Small intestine (tissue), 7 donors: Measurements from ENCODE around the gene ZNF579. TPM values are rescaled to one million over a fixed set of nuclear protein-coding genes. Genes with fewer than 3 reads are reported as not detected.

Source experiments
- DNase-seq, 2 donors: peaks; one replicate each; pipeline versions ENCODE4 v3.0.0 to v3.0.0-alpha.2; 2013
- FAIRE-seq: peaks from 2 replicates; lab custom pipeline; 2012; peaks lifted over from hg19 to GRCh38; lab: Jason Lieb, UNC
- H3K27ac ChIP-seq, 3 donors: one replicate each; pipeline ENCODE4 v1.5.1; 2013; ENCODE audit warnings: low read length in 2 of 3, mild to moderate bottlenecking in 2 of 3, control low read depth in 1 of 3, inconsistent platforms in 1 of 3, low read depth in 1 of 3, moderate library complexity in 1 of 3
- H3K27me3 ChIP-seq, 3 donors: one replicate each; pipeline ENCODE4 v1.6.1; 2013; ENCODE audit warnings: low read length in 3 of 3, inconsistent platforms in 1 of 3; ENCODE audit not compliant: control insufficient read depth in 3 of 3, insufficient read depth in 3 of 3
- H3K36me3 ChIP-seq, 3 donors: one replicate each; pipeline ENCODE4 v1.6.1; 2013; ENCODE audit warnings: low read length in 3 of 3, inconsistent platforms in 1 of 3, low read depth in 1 of 3, mild to moderate bottlenecking in 1 of 3, moderate library complexity in 1 of 3; ENCODE audit not compliant: control insufficient read depth in 3 of 3, insufficient read depth in 2 of 3
- H3K4me1 ChIP-seq, 3 donors: one replicate each; pipeline ENCODE4 v1.6.1; 2013; ENCODE audit warnings: low read length in 2 of 3, inconsistent platforms in 1 of 3, low read depth in 1 of 3, mild to moderate bottlenecking in 1 of 3, moderate library complexity in 1 of 3; ENCODE audit not compliant: control insufficient read depth in 3 of 3, insufficient read depth in 2 of 3
- H3K4me3 ChIP-seq, 3 donors: one replicate each; pipeline ENCODE4 v1.5.1; 2013; ENCODE audit warnings: low read length in 3 of 3, control low read depth in 1 of 3, inconsistent platforms in 1 of 3, low read depth in 1 of 3, mild to moderate bottlenecking in 1 of 3, moderate library complexity in 1 of 3
- H3K9me3 ChIP-seq, 2 donors: one replicate each; pipeline ENCODE4 v1.6.1; 2013; ENCODE audit warnings: low read depth in 1 of 2, low read length in 1 of 2; ENCODE audit not compliant: control insufficient read depth in 2 of 2, insufficient read depth in 1 of 2
- WGBS, 3 donors: extraction: QIAGEN DNeasy Blood & Tissue Kit; methylation state at CpG; one replicate each; pipeline ENCODE4 v1.1.7; 2013; 5-methylcytosine and 5-hydroxymethylcytosine counted together
- polyA plus RNA-seq, 4 donors: library from polyadenylated mRNA; stranded (reverse) in 3 of 4; unstranded in 1 of 4; fragments of 200-250 nt in 3 of 4; fragments of 120-200 nt in 1 of 4; gene quantifications; one replicate each; pipeline versions ENCODE4 v1.2.1 to v1.2.3, GENCODE V29; 2013
- donor health status: healthy with polysubstance abuse.
- donor health status: control.
- donor health status: control.
- donor health status: Bipolar disorder and iron deficiency.
- donor health status: healthy.

ZNF579 gene
- polyA plus RNA-seq, 4 donors: 2.2 to 12.7 (median 4.8) TPM

- H3K27me3 ChIP-seq: no peaks in the 10 kb centered on the region
- no peak for DNase-seq
- WGBS, 3 donors: 97 to 98% (median 98%) methylated on average over 72 to 98 of the region's 98 CpGs
- H3K27ac ChIP-seq: no peak overlapping the region
- no peak overlapping the region for H3K4me3 ChIP-seq
- H3K36me3 ChIP-seq: peaks cover 3 to 54% (median 11%) of the 10 kb centered on the region in 3 donors
- H3K4me1 ChIP-seq: no peaks in the 10 kb centered on the region
- no peaks in the 10 kb centered on the region for H3K9me3 ChIP-seq
- FAIRE-seq: no peak
Observed at GRCh38 chr19:55614711-55615542, 34.3 kb upstream of the ZNF579 start.

- Histone ChIP-seq H3K36me3 (peaks cover 3 to 56% (median 11%) of the 10 kb centered on the region in 3 donors), H3K9me3 (no peaks in the 10 kb centered on the region), H3K4me1 (no peaks in the 10 kb centered on the region), H3K27ac (no peak overlapping the region), H3K27me3 (no peaks in the 10 kb centered on the region), H3K4me3 (no peak overlapping the region)
- DNase-seq (no peak), FAIRE-seq (no peak)
- 95 to 96% (median 96%) methylated on average over 50 to 75 of the region's 75 CpGs for WGBS, 3 donors
Observed at GRCh38 chr19:55613930-55614710, 33.5 kb upstream of the ZNF579 start.

- H3K36me3 ChIP-seq: peaks cover 3 to 59% (median 11%) of the 10 kb centered on the region in 3 donors
- WGBS, 3 donors: 94 to 97% (median 95%) methylated on average over 22 to 27 of the region's 27 CpGs
- H3K4me1 ChIP-seq: no peaks in the 10 kb centered on the region
- H3K27me3 ChIP-seq: no peaks in the 10 kb centered on the region
- no peak for DNase-seq
- no peak for FAIRE-seq
- no peak overlapping the region for H3K4me3 ChIP-seq
- no peak overlapping the region for H3K27ac ChIP-seq
- H3K9me3 ChIP-seq: no peaks in the 10 kb centered on the region
Observed at GRCh38 chr19:55613396-55613795, 32.7 kb upstream of the ZNF579 start.

- FAIRE-seq (no peak), DNase-seq (no peak)
- no peaks in the 10 kb centered on the region for H3K9me3 ChIP-seq
- H3K4me3 ChIP-seq: no peak overlapping the region
- peaks cover 3 to 58% (median 11%) of the 10 kb centered on the region in 3 donors for H3K36me3 ChIP-seq
- WGBS, 3 donors: 83 to 93% (median 84%) methylated on average over 3 of the region's 3 CpGs
- H3K27me3 ChIP-seq: no peaks in the 10 kb centered on the region
- H3K27ac ChIP-seq: no peak overlapping the region
- no peaks in the 10 kb centered on the region for H3K4me1 ChIP-seq
Observed at GRCh38 chr19:55611983-55612645, 31.5 kb upstream of the ZNF579 start.

- peaks cover 2 to 56% (median 9%) of the 10 kb centered on the region in 3 donors for H3K36me3 ChIP-seq
- H3K27me3 ChIP-seq: no peaks in the 10 kb centered on the region
- no peak for DNase-seq
- H3K27ac ChIP-seq: no peak overlapping the region
- no peak overlapping the region for H3K4me3 ChIP-seq
- FAIRE-seq: no peak
- WGBS, 3 donors: 77 to 82% (median 81%) methylated on average over 15 of the region's 15 CpGs
- no peaks in the 10 kb centered on the region for H3K9me3 ChIP-seq
- peaks cover 0 to 6% (median 0%) of the 10 kb centered on the region in 3 donors for H3K4me1 ChIP-seq
Observed at GRCh38 chr19:55611300-55611982, 30.8 kb upstream of the ZNF579 start.

- H3K27me3 ChIP-seq: no peaks in the 10 kb centered on the region
- 92 to 96% (median 95%) methylated on average over 5 of the region's 5 CpGs for WGBS, 3 donors
- DNase-seq: no peak
- no peak overlapping the region for H3K4me3 ChIP-seq
- no peak overlapping the region for H3K27ac ChIP-seq
- H3K9me3 ChIP-seq: no peaks in the 10 kb centered on the region
- H3K36me3 ChIP-seq: peaks cover 0 to 44% (median 2%) of the 10 kb centered on the region in 3 donors
- H3K4me1 ChIP-seq: peaks cover 0 to 10% (median 0%) of the 10 kb centered on the region in 3 donors
- FAIRE-seq: no peak
Observed at GRCh38 chr19:55609326-55609725, 28.7 kb upstream of the ZNF579 start.

- H3K36me3 ChIP-seq: peaks cover 0 to 52% (median 0%) of the 10 kb centered on the region in 3 donors
- H3K27ac ChIP-seq: no peak overlapping the region
- H3K4me3 ChIP-seq: peak overlapping the region in 1 of 3 donors; percentile 93
- H3K27me3 ChIP-seq: no peaks in the 10 kb centered on the region
- WGBS, 3 donors: 72 to 77% (median 74%) methylated on average over 9 of the region's 9 CpGs
- peaks cover 0 to 10% (median 0%) of the 10 kb centered on the region in 3 donors for H3K4me1 ChIP-seq
- no peaks in the 10 kb centered on the region for H3K9me3 ChIP-seq
- FAIRE-seq: no peak
- DNase-seq: no peak
Observed at GRCh38 chr19:55606817-55607216, 26.2 kb upstream of the ZNF579 start.
